ENCODE results near the gene KCNN1. TPM values are rescaled to one million over a fixed set of nuclear protein-coding genes. Genes with fewer than 3 reads are reported as not detected.

Gene KCNN1
- total RNA-seq, 1 experiment from 2014 or later = 0.61 TPM

DNA sequence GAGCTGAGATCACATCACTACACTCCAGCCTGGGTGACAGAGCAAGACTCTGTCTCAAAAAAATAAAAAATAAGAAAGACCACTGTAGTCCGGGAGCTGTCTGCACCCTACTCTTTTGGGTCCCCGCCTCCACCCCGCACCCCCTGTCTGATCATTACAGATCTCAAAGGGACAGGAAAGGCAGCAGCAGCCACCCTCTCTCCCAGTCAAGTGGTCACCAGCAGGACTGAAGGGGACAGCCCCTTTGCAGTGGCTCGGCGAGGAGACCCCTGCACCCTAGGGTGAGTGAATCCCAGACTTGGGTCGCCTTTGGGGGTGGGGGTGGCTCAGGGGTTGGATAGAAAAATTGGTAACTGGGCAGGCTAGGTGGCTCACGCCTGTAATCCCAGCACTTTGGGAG is 12.5 kb upstream of the KCNN1 start:
- BruUV-seq (replicated peaks) = no TSS peak
- ATAC-seq = no peak
- no peak for TF ChIP-seq FOSL1 (IDR thresholded peaks at IDR 0.05; ENCODE audit: low read depth)
- TF ChIP-seq ZNF274 (IDR thresholded peaks at IDR 0.05; ENCODE audit: low read depth, low read length) = no peak
- no peak for TF ChIP-seq EZH2 (IDR thresholded peaks at IDR 0.05)
- TF ChIP-seq CBX3 (IDR thresholded peaks at IDR 0.05; ENCODE audit: low read depth) = no peak
- TF ChIP-seq ATF3 (IDR thresholded peaks at IDR 0.05) = no peak
- H3K9ac ChIP-seq (ENCODE audit: low read length) = no peak overlapping the region
- no peaks in the 10 kb centered on the region for H3K79me2 ChIP-seq (ENCODE audit: insufficient read depth, low read length)
- H3K4me3 ChIP-seq (replicated peaks in 1 of 2; ENCODE audit: low read depth in 1 of 2, low read length in 2 of 2) = no peak overlapping the region
- H3K36me3 ChIP-seq (ENCODE audit: control insufficient read depth in 1 of 2, insufficient read depth in 2 of 2, low read length in 2 of 2) = no peaks in the 10 kb centered on the region
- no peaks in the 10 kb centered on the region for H3K9me2 ChIP-seq (ENCODE audit: insufficient read depth)
- ChIA-PET POLR2A (interaction anchor here (1.1 kb wide), 1 partner anchor 44 kb away, joined by 6 read pairs; no protein-coding TSS in a partner anchor), CTCF (interaction anchor here (1.6 to 1.8 kb wide), 2 partner anchors 16 to 43 kb away, joined by 3 to 14 read pairs; no protein-coding TSS in a partner anchor), RAD21 (ENCODE audit: low non-redundant PET in 1 of 2, low total read pairs in 2 of 2, uncharacterized antibody in 2 of 2, unreplicated experiment in 2 of 2) (no interaction called here)
- DNase-seq (ENCODE audit: low read depth, low spot score) = no peak
- H2AFZ ChIP-seq (ENCODE audit: low read depth, low read length, poor library complexity, severe bottlenecking) = no peak overlapping the region
- H3K27me3 ChIP-seq (ENCODE audit: insufficient read depth, low read length) = peaks cover 5% of the 10 kb centered on the region; the same call in 1 of the 2 replicates
- H3K4me2 ChIP-seq (ENCODE audit: low read length) = no peak overlapping the region
- no peaks in the 10 kb centered on the region for H4K20me1 ChIP-seq (ENCODE audit: insufficient read depth)
- no peaks in the 10 kb centered on the region for H3K9me3 ChIP-seq (ENCODE audit: control insufficient read depth in 1 of 2, insufficient read depth in 1 of 2, low read depth in 1 of 2, low read length in 2 of 2)
- no peak overlapping the region for H3K27ac ChIP-seq (ENCODE audit: low read depth, low read length)
- H3K4me1 ChIP-seq (ENCODE audit: control insufficient read depth in 1 of 2, insufficient read depth in 2 of 2, low read length in 2 of 2) = peaks cover 23 to 29% of the 10 kb centered on the region in 2 experiments
- intact Hi-C loops (cut with micrococcal nuclease) = no loop called here

DNA sequence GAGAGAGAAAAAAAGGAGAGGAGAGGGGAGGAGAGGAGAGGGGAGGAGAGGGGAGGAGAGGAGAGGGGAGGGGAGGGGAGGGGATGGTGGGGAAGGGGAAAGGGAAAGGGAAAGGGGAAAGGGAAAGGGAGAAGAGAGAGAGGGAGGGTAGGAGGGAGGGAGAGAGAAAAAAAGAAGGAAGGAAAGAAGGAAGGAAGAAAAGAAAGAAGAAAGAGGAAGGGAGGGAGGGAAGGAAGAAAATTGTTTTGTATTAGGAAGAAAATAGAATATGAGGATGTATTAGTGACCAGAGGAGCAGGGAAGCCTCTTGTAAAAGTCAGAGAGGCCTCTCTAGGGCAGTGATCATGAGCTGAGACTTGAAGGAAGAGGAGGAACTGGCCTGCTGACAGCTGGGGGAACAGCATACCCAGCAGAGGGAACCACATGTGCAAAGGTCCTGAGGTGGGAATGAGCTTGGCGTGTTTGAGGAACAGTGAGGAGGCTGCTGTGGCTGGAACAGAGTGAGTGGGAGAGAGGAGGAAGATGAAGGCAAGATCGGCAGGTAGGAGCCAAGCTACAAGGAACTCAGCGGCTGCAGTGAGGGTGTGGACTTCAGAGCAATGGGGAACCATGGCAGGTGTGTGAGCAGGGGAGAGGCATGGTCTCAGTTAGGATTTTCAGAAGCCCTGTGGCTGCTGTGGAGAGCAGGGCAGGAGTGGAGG is 9.6 kb upstream of the KCNN1 start:
- ChIA-PET RAD21 (ENCODE audit: low non-redundant PET in 1 of 2, low total read pairs in 2 of 2, uncharacterized antibody in 2 of 2, unreplicated experiment in 2 of 2) (no interaction called here), CTCF (interaction anchor here (1.0 kb wide), 1 partner anchor 78 kb away, joined by 4 read pairs; no protein-coding TSS in a partner anchor), POLR2A (interaction anchor here (0.8 kb wide), 1 partner anchor 10 kb away, joined by 5 read pairs; no protein-coding TSS in a partner anchor)
- Histone ChIP-seq H2AFZ (ENCODE audit: low read depth, low read length, poor library complexity, severe bottlenecking) (no peak overlapping the region), H3K4me3 (replicated peaks in 1 of 2; ENCODE audit: low read depth in 1 of 2, low read length in 2 of 2) (no peak overlapping the region), H3K9ac (ENCODE audit: low read length) (no peak overlapping the region), H4K20me1 (ENCODE audit: insufficient read depth) (no peaks in the 10 kb centered on the region), H3K36me3 (ENCODE audit: control insufficient read depth in 1 of 2, insufficient read depth in 2 of 2, low read length in 2 of 2) (no peaks in the 10 kb centered on the region), H3K9me3 (ENCODE audit: control insufficient read depth in 1 of 2, insufficient read depth in 1 of 2, low read depth in 1 of 2, low read length in 2 of 2) (no peaks in the 10 kb centered on the region), H3K27me3 (ENCODE audit: insufficient read depth, low read length) (peaks cover 5% of the 10 kb centered on the region; the same call in 1 of the 2 replicates), H3K9me2 (ENCODE audit: insufficient read depth) (no peaks in the 10 kb centered on the region), H3K27ac (ENCODE audit: low read depth, low read length) (no peak overlapping the region), H3K79me2 (ENCODE audit: insufficient read depth, low read length) (no peaks in the 10 kb centered on the region), H3K4me2 (ENCODE audit: low read length) (no peak overlapping the region), H3K4me1 (ENCODE audit: control insufficient read depth in 1 of 2, insufficient read depth in 2 of 2, low read length in 2 of 2) (peaks cover 2 to 6% of the 10 kb centered on the region in 2 experiments; a peak in 2 of 4 replicates)
- BruUV-seq (replicated peaks) = no TSS peak
- ATAC-seq = no peak
- intact Hi-C loops (cut with micrococcal nuclease) = no loop called here
- DNase-seq (ENCODE audit: low read depth, low spot score) = no peak
- TF ChIP-seq EZH2phosphoT487 (IDR thresholded peaks at IDR 0.05; ENCODE audit: borderline replicate concordance) (no peak), FOSL1 (IDR thresholded peaks at IDR 0.05; ENCODE audit: low read depth) (no peak), ZNF274 (IDR thresholded peaks at IDR 0.05; ENCODE audit: low read depth, low read length) (no peak), CEBPB (IDR thresholded peaks at IDR 0.05; ENCODE audit: low read depth) (no peak), ATF3 (IDR thresholded peaks at IDR 0.05) (no peak), ZFX (IDR thresholded peaks at IDR 0.05) (no peak), SRF (IDR thresholded peaks at IDR 0.05; ENCODE audit: low read depth) (no peak), CTCF (IDR thresholded peaks at IDR 0.05 in 2 of 3, conservative IDR thresholded peaks at IDR 0.05 in 1 of 3; ENCODE audit: borderline replicate concordance in 1 of 3, insufficient read depth in 1 of 3, low read depth in 2 of 3, low read length in 2 of 3) (no peak), TCF7L2 (IDR thresholded peaks at IDR 0.05; ENCODE audit: borderline replicate concordance, extremely low read depth, insufficient read depth, insufficient read length) (no peak)
- TF ChIP-seq, protein P1, sequence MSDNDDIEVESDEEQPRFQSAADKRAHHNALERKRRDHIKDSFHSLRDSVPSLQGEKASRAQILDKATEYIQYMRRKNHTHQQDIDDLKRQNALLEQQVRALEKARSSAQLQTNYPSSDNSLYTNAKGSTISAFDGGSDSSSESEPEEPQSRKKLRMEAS (IDR thresholded peaks at IDR 0.05) = no peak

Measured in HCT116 (cell line).